ENCODE measurements around the gene ANK3. TPM values are rescaled to one million over a fixed set of nuclear protein-coding genes. Genes with fewer than 3 reads are reported as not detected.

Gene ANK3
- total and polyA plus RNA-seq, 2 experiments from 2014 or later = 26.2 to 49.0 TPM

DNA sequence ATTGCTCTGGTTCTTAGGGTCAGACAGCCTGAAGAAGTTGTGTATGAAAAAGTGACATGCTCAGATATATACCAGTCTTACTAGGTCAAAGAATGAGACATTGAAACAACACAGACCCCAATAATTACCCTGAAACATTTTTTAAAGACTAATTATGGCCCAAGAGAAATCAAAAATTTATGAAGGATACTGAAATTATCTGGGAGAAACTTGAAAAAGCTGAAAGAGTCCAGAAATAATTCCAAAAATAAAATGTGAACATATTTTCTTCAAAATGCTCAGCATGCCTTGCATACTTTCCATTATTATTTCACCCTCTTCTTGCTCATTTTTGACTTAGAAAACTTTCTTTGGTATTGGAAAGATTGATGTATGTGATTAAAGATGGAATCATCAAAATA lies 284.4 kb downstream of the ANK3 start:
- Histone ChIP-seq H2AFZ (no peak overlapping the region), H3K9me3 (ENCODE audit: low read depth) (no peaks in the 10 kb centered on the region)

GRCh38 chr10:60101821-60102220 lies 287.9 kb downstream of the ANK3 start:
- Histone ChIP-seq H2AFZ (no peak overlapping the region), H3K79me2 (no peaks in the 10 kb centered on the region), H3K4me3 (no peak overlapping the region), H4K20me1 (ENCODE audit: insufficient read depth, poor library complexity, severe bottlenecking) (no peaks in the 10 kb centered on the region), H3K4me2 (no peak overlapping the region), H3K4me1 (ENCODE audit: insufficient read depth) (peaks cover 3% of the 10 kb centered on the region), H3K36me3 (replicated peaks; ENCODE audit: insufficient read depth, low read depth) (no peaks in the 10 kb centered on the region), H3K27me3 (no peaks in the 10 kb centered on the region), H3K27ac (no peak overlapping the region), H3K9me3 (ENCODE audit: low read depth) (no peaks in the 10 kb centered on the region), H3K9me2 (replicated peaks; ENCODE audit: insufficient read depth) (no peaks in the 10 kb centered on the region)
- WGBS (ENCODE audit: low lambda C conversion rate, missing lambda C conversion rate) = 85% methylated on average over 4 of the region's 4 CpGs
- no peak for TF ChIP-seq EZH2phosphoT487 (IDR thresholded peaks at IDR 0.05; ENCODE audit: low read depth, severe bottlenecking, unreplicated experiment)
- no peak for TF ChIP-seq CTCF (IDR thresholded peaks at IDR 0.05; ENCODE audit: poor library complexity)
- no peak for TF ChIP-seq EZH2 (IDR thresholded peaks at IDR 0.05; ENCODE audit: borderline replicate concordance)
- no peak for DNase-seq (ENCODE audit: low spot score)

More for the DNA sequence above, 284.4 kb downstream of the ANK3 start:
- Histone ChIP-seq H3K27me3 (no peaks in the 10 kb centered on the region), H3K27ac (no peak overlapping the region), H3K4me1 (ENCODE audit: insufficient read depth) (no peaks in the 10 kb centered on the region), H3K4me3 (no peak overlapping the region), H3K4me2 (no peak overlapping the region), H3K9me2 (replicated peaks; ENCODE audit: insufficient read depth) (no peaks in the 10 kb centered on the region), H3K79me2 (no peaks in the 10 kb centered on the region), H4K20me1 (ENCODE audit: insufficient read depth, poor library complexity, severe bottlenecking) (no peaks in the 10 kb centered on the region), H3K36me3 (replicated peaks; ENCODE audit: insufficient read depth, low read depth) (no peaks in the 10 kb centered on the region)
- DNase-seq (ENCODE audit: low spot score) = no peak
- no peak for TF ChIP-seq EZH2 (IDR thresholded peaks at IDR 0.05; ENCODE audit: borderline replicate concordance)
- TF ChIP-seq EZH2phosphoT487 (IDR thresholded peaks at IDR 0.05; ENCODE audit: low read depth, severe bottlenecking, unreplicated experiment) = no peak
- no peak for TF ChIP-seq CTCF (IDR thresholded peaks at IDR 0.05; ENCODE audit: poor library complexity)

DNA sequence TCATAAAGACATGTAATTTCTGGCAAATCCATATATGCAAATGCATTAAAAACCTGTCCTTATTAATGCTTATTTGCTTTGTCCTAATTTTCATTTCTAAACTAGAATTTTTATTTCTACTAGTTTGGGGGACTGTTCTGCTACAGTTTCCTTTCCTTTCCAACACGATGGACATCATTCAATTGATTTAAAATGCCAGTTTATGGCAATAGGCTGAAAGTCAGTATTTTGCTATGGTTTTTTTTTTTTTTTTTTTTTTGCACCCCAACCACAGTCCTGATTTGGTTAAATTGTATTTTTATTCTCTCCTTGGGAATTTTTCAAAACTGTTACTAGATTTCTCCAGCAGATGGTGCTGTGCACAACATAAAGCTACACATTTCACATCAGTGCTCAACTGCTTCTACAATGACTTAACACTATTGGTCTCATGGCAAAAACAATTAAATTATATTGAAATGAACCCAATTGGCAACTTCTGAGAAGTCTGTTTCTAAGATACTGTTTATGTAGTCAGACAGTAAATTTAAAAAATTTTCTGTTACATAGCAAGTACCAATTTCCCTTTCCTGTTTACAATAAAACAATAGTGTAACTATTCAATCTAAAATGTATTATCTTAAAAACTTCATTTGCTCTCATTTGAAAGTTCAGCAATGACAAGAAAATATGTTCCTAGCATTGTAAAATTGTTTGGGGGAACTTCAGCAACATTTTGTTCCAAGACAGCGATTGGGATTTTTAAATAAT lies 289.5 kb downstream of the ANK3 start:
- Histone ChIP-seq H3K79me2 (no peaks in the 10 kb centered on the region), H3K4me2 (no peak overlapping the region), H3K9me3 (ENCODE audit: low read depth) (no peaks in the 10 kb centered on the region), H3K27me3 (no peaks in the 10 kb centered on the region), H3K36me3 (replicated peaks; ENCODE audit: insufficient read depth, low read depth) (no peaks in the 10 kb centered on the region), H3K27ac (no peak overlapping the region), H3K9me2 (replicated peaks; ENCODE audit: insufficient read depth) (no peaks in the 10 kb centered on the region), H3K4me1 (ENCODE audit: insufficient read depth) (peaks cover 3% of the 10 kb centered on the region), H4K20me1 (ENCODE audit: insufficient read depth, poor library complexity, severe bottlenecking) (no peaks in the 10 kb centered on the region), H3K4me3 (no peak overlapping the region), H2AFZ (no peak overlapping the region)
- peak; percentile 64 for TF ChIP-seq CTCF (IDR thresholded peaks at IDR 0.05; ENCODE audit: poor library complexity)
- no peak for TF ChIP-seq EZH2phosphoT487 (IDR thresholded peaks at IDR 0.05; ENCODE audit: low read depth, severe bottlenecking, unreplicated experiment)
- no peak for TF ChIP-seq EZH2 (IDR thresholded peaks at IDR 0.05; ENCODE audit: borderline replicate concordance)
- 81% methylated on average over 2 of the region's 2 CpGs for WGBS (ENCODE audit: low lambda C conversion rate, missing lambda C conversion rate)
- peak; percentile 72 for DNase-seq (ENCODE audit: low spot score)
